Activated naive CD4-positive, alpha-beta T cell treated with anti-CD3 and anti-CD28 coated beads, Interleukin-2, amount 10 ng/mL, durations not matched to agents 5 hours and 36 hours (primary cell): ENCODE data around the gene ANK2. TPM values are rescaled to one million over a fixed set of nuclear protein-coding genes. Genes with fewer than 3 reads are reported as not detected.

ENCODE experiments used
- microRNA-seq: library from miRNA; unstranded; fragments of <30 nt; microRNA quantifications from one replicate; pipeline ENCODE4 v1.2.0, GENCODE V29; 2022; ENCODE audit warnings: borderline microRNAs expressed, borderline replicate concordance
- total RNA-seq, 2 experiments: library from RNA; stranded (reverse); gene quantifications; one replicate each; pipeline ENCODE4 v1.2.3, GENCODE V29; 2021

ANK2 gene
- under 1 TPM; 0.05 to 0.29 TPM for total RNA-seq

DNA sequence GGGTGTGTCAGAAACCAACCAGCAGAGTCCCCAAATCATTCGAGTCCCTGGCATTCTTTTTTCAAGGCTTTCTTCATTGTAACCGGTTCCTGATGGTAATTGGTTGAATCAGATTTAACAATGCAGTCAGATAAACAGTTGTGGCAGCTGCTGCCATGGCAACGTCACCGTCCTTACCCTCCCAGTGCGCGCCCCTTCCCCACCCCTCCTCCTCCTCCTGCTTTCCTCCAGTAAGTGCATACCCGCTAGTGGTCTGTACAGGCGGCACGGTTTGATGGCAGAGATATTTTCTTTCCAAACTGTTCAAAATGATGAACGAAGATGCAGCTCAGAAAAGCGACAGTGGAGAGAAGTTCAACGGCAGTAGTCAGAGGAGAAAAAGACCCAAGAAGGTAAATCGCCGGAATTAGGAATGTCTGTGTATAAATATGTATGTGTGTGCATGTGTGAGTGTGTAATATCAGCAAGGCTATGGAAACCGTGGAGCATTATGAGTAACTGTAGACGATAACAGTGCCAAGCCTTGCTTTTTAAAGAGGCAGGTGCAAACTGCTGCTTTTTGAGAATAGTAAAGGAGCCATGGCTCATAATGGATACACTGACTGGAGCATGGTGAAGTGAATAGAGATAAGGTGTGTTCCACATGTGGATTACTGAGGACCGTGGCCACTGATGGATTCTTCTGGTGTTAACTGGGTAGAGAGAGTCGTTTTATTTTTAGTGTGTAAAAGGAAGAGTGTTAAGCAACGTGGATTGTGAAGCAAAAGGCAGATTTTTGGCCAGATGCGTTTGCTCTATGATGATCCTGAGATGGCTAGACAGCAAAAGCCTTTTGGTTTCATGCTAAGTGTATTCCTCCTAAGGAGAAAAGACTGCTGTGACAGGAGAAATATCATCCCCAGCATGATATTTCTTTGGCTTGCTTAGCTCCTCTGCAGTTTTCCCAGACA lies at the start of gene ANK2:
ANK2 (plus strand) TSS at position 233 of the 950 bp plus-strand sequence; CDS start at position 309, 76 bp downstream.

Small RNA genes within 50 kb of the gene (microRNA-seq; reads per million reads assigned to microRNA genes)
- gene MIR1243 (not detected), gene MIR8082 (not detected)
